Measurements from ENCODE around the gene SETD6. TPM values are rescaled to one million over a fixed set of nuclear protein-coding genes. Genes with fewer than 3 reads are reported as not detected.
A peak's percentile ranks its signal among the peaks of the same experiment; 100 is the strongest.

SETD6 gene
- total RNA-seq, 2 donors from 2014 or later = 37.2 to 42.3 TPM

DNA sequence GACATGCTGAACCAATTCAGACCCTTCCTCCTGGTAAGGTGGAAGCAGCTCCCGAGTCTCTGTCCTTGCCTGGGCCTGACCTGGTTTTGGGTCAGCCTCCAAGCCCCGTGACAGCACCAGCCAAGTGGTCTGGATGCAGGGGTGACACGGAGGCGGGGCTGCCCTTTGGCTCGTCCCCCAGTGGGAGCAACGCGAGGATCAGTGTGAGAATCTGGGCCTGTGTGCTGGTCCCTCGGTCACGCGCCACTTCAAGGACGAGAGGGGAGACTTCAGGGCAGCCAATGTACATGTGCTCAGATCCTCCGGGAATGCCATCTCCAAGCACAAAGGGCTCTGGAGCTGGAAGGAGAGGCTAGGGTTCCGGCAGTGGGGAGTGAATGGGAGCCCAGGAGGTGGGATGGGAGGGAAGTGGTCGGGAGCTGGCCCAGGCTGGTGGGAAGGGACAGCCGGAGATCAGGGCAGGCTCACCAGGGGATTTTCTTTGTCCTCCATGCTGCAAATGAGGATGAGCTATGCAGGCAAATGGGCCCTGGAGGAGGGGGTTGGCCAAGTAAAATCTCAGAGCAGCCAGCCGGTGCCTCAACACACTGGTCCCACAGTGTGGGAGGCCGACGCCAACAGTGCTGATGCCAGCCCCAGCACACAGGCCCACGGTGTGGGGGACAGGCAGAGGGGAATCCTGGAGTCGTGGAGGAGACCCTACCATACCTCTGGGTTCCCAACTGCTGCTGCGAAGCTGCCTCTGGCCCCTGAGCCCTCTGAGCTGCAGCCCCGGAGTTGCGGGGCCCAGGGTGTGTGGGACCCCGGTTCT lies 19.6 kb upstream of the SETD6 start:
- no peak overlapping the region for H3K9ac ChIP-seq (ENCODE audit: extremely low read depth, low read length, poor library complexity, severe bottlenecking)
- TF ChIP-seq CTCF (conservative IDR thresholded peaks at IDR 0.05) = no peak
- no peaks in the 10 kb centered on the region for H3K9me3 ChIP-seq (ENCODE audit: control insufficient read depth, low read length)
- 56 to 77% methylated on average over 18 to 24 of the region's 24 CpGs for WGBS, 2 experiments (ENCODE audit: insufficient coverage in 1 of 2, insufficient read length in 1 of 2)
- H3K4me3 Mint-ChIP-seq = no peak overlapping the region
- H3K27ac Mint-ChIP-seq = peak overlapping the region; percentile 79
- no peaks in the 10 kb centered on the region for H3K9me3 Mint-ChIP-seq
- H3K27me3 ChIP-seq (ENCODE audit: control insufficient read depth, insufficient read depth, low read length, poor library complexity, severe bottlenecking) = no peaks in the 10 kb centered on the region
- H3K27ac ChIP-seq (ENCODE audit: low read depth, low read length) = peak overlapping the region; percentile 99
- peaks cover 11% of the 10 kb centered on the region for H3K36me3 ChIP-seq (ENCODE audit: control insufficient read depth, insufficient read depth, low read length)
- peaks cover 21% of the 10 kb centered on the region for H3K36me3 Mint-ChIP-seq (ENCODE audit: low read depth)
- H3K27me3 Mint-ChIP-seq (ENCODE audit: insufficient read depth) = no peaks in the 10 kb centered on the region
- no peak overlapping the region for H3K4me3 ChIP-seq (ENCODE audit: low read length)
- peaks cover 12% of the 10 kb centered on the region for H3K4me1 ChIP-seq (ENCODE audit: control insufficient read depth, insufficient read depth, low read length)
- H3K4me1 Mint-ChIP-seq = peaks cover 3% of the 10 kb centered on the region
- DNase-seq = peak; percentile 62

- Mint-ChIP-seq H3K27ac (no peak overlapping the region), H3K9me3 (no peaks in the 10 kb centered on the region), H3K27me3 (ENCODE audit: insufficient read depth) (no peaks in the 10 kb centered on the region), H3K4me1 (peaks cover 8% of the 10 kb centered on the region), H3K36me3 (ENCODE audit: low read depth) (peaks cover 16% of the 10 kb centered on the region), H3K4me3 (no peak overlapping the region)
- peaks cover 16% of the 10 kb centered on the region for H3K36me3 ChIP-seq (ENCODE audit: control insufficient read depth, insufficient read depth, low read length)
- H3K4me1 ChIP-seq (ENCODE audit: control insufficient read depth, insufficient read depth, low read length) = peaks cover 12% of the 10 kb centered on the region
- H3K27ac ChIP-seq (ENCODE audit: low read depth, low read length) = no peak overlapping the region
- no peak overlapping the region for H3K9ac ChIP-seq (ENCODE audit: extremely low read depth, low read length, poor library complexity, severe bottlenecking)
- DNase-seq = peak; percentile 31
- 93% methylated on average over 2 of the region's 2 CpGs for WGBS, 2 experiments (ENCODE audit: insufficient coverage in 1 of 2, insufficient read length in 1 of 2)
- H3K27me3 ChIP-seq (ENCODE audit: control insufficient read depth, insufficient read depth, low read length, poor library complexity, severe bottlenecking) = no peaks in the 10 kb centered on the region
- no peaks in the 10 kb centered on the region for H3K9me3 ChIP-seq (ENCODE audit: control insufficient read depth, low read length)
- no peak for TF ChIP-seq CTCF (conservative IDR thresholded peaks at IDR 0.05)
- H3K4me3 ChIP-seq (ENCODE audit: low read length) = no peak overlapping the region
Observed at GRCh38 chr16:58497468-58497867, 17.8 kb upstream of the SETD6 start.

DNA sequence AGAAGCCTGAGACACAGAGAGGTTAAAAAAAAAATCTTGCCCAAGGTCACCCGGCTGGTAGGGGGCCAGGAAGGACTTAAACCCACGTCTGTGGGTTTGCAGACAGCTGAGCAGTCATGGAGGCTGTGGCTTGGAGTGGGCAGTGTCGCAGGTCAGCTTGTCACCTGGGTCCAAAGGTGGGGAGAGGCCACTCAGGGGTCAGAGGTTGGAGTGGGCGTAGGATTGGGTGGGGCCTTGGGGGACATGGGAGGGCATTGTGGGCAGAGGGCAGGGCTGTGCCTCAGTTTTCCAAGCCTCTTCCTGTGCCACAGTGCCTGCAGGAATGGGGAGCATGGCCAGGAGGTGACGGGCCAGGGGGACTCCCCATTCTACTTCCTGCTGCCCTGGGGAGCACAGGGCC lies 17.4 kb upstream of the SETD6 start:
- Histone ChIP-seq H3K36me3 (ENCODE audit: control insufficient read depth, insufficient read depth, low read length) (peaks cover 16% of the 10 kb centered on the region), H3K4me1 (ENCODE audit: control insufficient read depth, insufficient read depth, low read length) (peaks cover 12% of the 10 kb centered on the region), H3K27ac (ENCODE audit: low read depth, low read length) (no peak overlapping the region), H3K9ac (ENCODE audit: extremely low read depth, low read length, poor library complexity, severe bottlenecking) (no peak overlapping the region), H3K4me3 (ENCODE audit: low read length) (no peak overlapping the region), H3K9me3 (ENCODE audit: control insufficient read depth, low read length) (no peaks in the 10 kb centered on the region), H3K27me3 (ENCODE audit: control insufficient read depth, insufficient read depth, low read length, poor library complexity, severe bottlenecking) (no peaks in the 10 kb centered on the region)
- WGBS, 2 experiments (ENCODE audit: insufficient coverage in 1 of 2, insufficient read length in 1 of 2) = 70 to 88% methylated on average over 2 to 5 of the region's 5 CpGs
- Mint-ChIP-seq H3K4me3 (no peak overlapping the region), H3K4me1 (peaks cover 8% of the 10 kb centered on the region), H3K36me3 (ENCODE audit: low read depth) (peaks cover 14% of the 10 kb centered on the region), H3K27me3 (ENCODE audit: insufficient read depth) (no peaks in the 10 kb centered on the region), H3K9me3 (no peaks in the 10 kb centered on the region), H3K27ac (no peak overlapping the region)
- peak; percentile 35 for DNase-seq
- TF ChIP-seq CTCF (conservative IDR thresholded peaks at IDR 0.05) = no peak
